Heart left ventricle (tissue), 13 donors: ENCODE measurements around the gene INPP4B.
"Not testable (repeated sequence)": the region's sequence is repeated elsewhere in the genome, so short reads cannot be mapped to it uniquely, and the experiment has no call there.

ENCODE experiments used
- POLR2A ChIP-seq, 2 donors: fragments of 450-650 bp; IDR thresholded peaks; one replicate each; pipeline ENCODE4 v1.6.1; 2017; ENCODE audit warnings: antibody characterized with exemption in 2 of 2, mild to moderate bottlenecking in 2 of 2, moderate library complexity in 2 of 2
- TF ChIP-seq, protein P1 (sequence below), 12 donors: fragments of 200-600 bp; sonication (generic) in 4 of 12; IDR thresholded peaks; one replicate each; pipeline versions ENCODE4 v1.5.0 to v1.8.0; 2018 to 2022; ENCODE audit warnings: antibody characterized with exemption in 12 of 12, mild to moderate bottlenecking in 5 of 12
- donor health status: ischemic (EF 13 %, LVEDD 7.1; RV severe dilation, severe dysfunction).
- donor health status: DM: no; HTN: yes; CAD: no.
- donor health status: DM: no; HTN: no; CAD: no.
- donor health status: ischemic (EF 25% LVEDD 6.9; RV normal size, moderate dysfunction).
- donor health status: ischemic (EF 25% LVEDD 5.7; RV mildly dilated, moderate dysfunction).
- donor health status: ischemic (EF 35%, LVEDD 5.7; RV mildly dilated, moderate dysfunction).
- donor health status: nonischemic (EF 11% LVEDD 7.7; RV severe dilation, severe dysfunction).
- donor health status: DM: yes; HTN: yes; CAD: no.
- donor health status: PGD.
- donor health status: ischemic (EF 29% LVEDD 5.4; RV normal size, mild dysfunction).
- donor health status: nonischemic (EF 23%, LVEDD 6.1; RV moderate dilation, normal function).

DNA sequence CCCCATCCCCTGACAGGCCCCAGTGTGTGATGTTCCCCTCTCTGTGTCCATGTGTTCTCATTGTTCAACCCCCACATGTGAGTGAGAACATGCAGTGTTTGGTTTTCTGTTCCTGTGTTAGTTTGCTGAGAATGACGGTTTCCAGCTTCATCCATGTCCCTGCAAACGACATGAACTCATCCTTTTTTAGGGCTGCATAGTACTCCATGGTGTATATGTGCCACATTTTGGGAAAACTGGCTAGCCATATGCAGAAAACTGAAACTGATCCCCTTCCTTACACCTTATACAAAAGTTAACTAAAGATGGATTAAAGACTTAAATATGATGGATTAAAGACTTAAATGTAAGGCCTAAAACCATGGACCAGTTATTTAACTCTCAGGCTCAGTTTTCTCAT lies 336.7 kb downstream of the INPP4B start:
- TF ChIP-seq, protein P1, sequence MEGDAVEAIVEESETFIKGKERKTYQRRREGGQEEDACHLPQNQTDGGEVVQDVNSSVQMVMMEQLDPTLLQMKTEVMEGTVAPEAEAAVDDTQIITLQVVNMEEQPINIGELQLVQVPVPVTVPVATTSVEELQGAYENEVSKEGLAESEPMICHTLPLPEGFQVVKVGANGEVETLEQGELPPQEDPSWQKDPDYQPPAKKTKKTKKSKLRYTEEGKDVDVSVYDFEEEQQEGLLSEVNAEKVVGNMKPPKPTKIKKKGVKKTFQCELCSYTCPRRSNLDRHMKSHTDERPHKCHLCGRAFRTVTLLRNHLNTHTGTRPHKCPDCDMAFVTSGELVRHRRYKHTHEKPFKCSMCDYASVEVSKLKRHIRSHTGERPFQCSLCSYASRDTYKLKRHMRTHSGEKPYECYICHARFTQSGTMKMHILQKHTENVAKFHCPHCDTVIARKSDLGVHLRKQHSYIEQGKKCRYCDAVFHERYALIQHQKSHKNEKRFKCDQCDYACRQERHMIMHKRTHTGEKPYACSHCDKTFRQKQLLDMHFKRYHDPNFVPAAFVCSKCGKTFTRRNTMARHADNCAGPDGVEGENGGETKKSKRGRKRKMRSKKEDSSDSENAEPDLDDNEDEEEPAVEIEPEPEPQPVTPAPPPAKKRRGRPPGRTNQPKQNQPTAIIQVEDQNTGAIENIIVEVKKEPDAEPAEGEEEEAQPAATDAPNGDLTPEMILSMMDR (IDR thresholded peaks at IDR 0.05): not testable (repeated sequence)
- TF ChIP-seq POLR2A (IDR thresholded peaks at IDR 0.05): not testable (repeated sequence)
